HepG2 (cell line): Measurements from ENCODE around the gene SLC17A3. TPM values are rescaled to one million over a fixed set of nuclear protein-coding genes. Genes with fewer than 3 reads are reported as not detected.

Source experiments
- ATF7-NPFF ChIP-seq: sonication (generic); formaldehyde crosslinking; IDR thresholded peaks from 2 replicates; pipeline ENCODE4 v1.8.1; 2023; ENCODE audit warnings: mild to moderate bottlenecking, low read depth, missing genetic modification reagents, moderate library complexity
- HOXA9 ChIP-seq: sonication (generic); formaldehyde crosslinking; IDR thresholded peaks from 2 replicates; pipeline ENCODE4 v1.8.1; 2022; ENCODE audit warnings: missing genetic modification reagents, mild to moderate bottlenecking, moderate library complexity, borderline replicate concordance
- JDP2 ChIP-seq: sonication (generic); formaldehyde crosslinking; IDR thresholded peaks from 2 replicates; pipeline ENCODE4 v1.8.1; 2022; ENCODE audit warnings: missing genetic modification reagents, borderline replicate concordance
- MED8 ChIP-seq: sonication (generic); formaldehyde crosslinking; IDR thresholded peaks from 2 replicates; pipeline ENCODE4 v1.8.1; 2023; ENCODE audit warnings: mild to moderate bottlenecking, missing genetic modification reagents; ENCODE audit not compliant: insufficient replicate concordance
- PAWR ChIP-seq: sonication (generic); formaldehyde crosslinking; IDR thresholded peaks from 2 replicates; pipeline ENCODE4 v1.4.0; 2020; ENCODE audit warnings: missing genetic modification reagents, mild to moderate bottlenecking, borderline replicate concordance
- SKI ChIP-seq: fragments of 450-650 bp; IDR thresholded peaks from one replicate; pipeline ENCODE4 v1.6.1; 2018; ENCODE audit warnings: mild to moderate bottlenecking; ENCODE audit not compliant: partially characterized antibody
- THYN1 ChIP-seq: sonication (generic); formaldehyde crosslinking; IDR thresholded peaks from 2 replicates; pipeline ENCODE4 v1.8.1; 2023; ENCODE audit warnings: low read depth, mild to moderate bottlenecking, moderate library complexity, missing genetic modification reagents, borderline replicate concordance
- TP53 ChIP-seq: sonication (generic); formaldehyde crosslinking; conservative IDR thresholded peaks from 2 replicates; pipeline ENCODE4 v1.4.0; 2020; ENCODE audit warnings: missing genetic modification reagents
- TSC22D2 ChIP-seq: sonication (generic); formaldehyde crosslinking; IDR thresholded peaks from 2 replicates; pipeline ENCODE4 v1.5.1; 2020; ENCODE audit warnings: missing genetic modification reagents, mild to moderate bottlenecking, borderline replicate concordance
- ZFP36L1 ChIP-seq: sonication (generic); formaldehyde crosslinking; IDR thresholded peaks from 2 replicates; pipeline ENCODE4 v1.8.0; 2022; ENCODE audit warnings: mild to moderate bottlenecking, missing genetic modification reagents, moderate library complexity
- ZNF570 ChIP-seq: sonication (generic); formaldehyde crosslinking; IDR thresholded peaks from 2 replicates; pipeline ENCODE4 v1.4.0; 2020; ENCODE audit warnings: mild to moderate bottlenecking, missing genetic modification reagents, borderline replicate concordance
- polyA plus RNA-seq, 8 experiments: library from polyadenylated mRNA; depleted of rRNA in 3 of 8; stranded (reverse) in 7 of 8; unstranded in 1 of 8; fragments of >200 nt; fragmentation: Illumina TruSeq in 4 of 8; extraction: Trizol in 4 of 8; gene quantifications; 2 replicates each; pipeline versions ENCODE4 v1.2.1 to v1.2.3, GENCODE V29; 2011 to 2016; ENCODE audit warnings: low read depth in 4 of 8, missing spikeins in 1 of 8, mixed read lengths in 1 of 8; ENCODE audit not compliant: insufficient read depth in 1 of 8
- total RNA-seq, 5 experiments: library from RNA; depleted of rRNA; stranded (reverse); fragments of >200 nt; fragmentation: Illumina TruSeq; extraction: Trizol; gene quantifications; 2 replicates each; pipeline ENCODE4 v1.2.3, GENCODE V29; 2016; ENCODE audit warnings: low read depth in 1 of 5
- TF ChIP-seq, protein P1 (sequence below): sonication (generic); formaldehyde crosslinking; IDR thresholded peaks from 2 replicates; pipeline ENCODE4 v1.8.0; 2022; ENCODE audit warnings: missing genetic modification reagents, mild to moderate bottlenecking, moderate library complexity, borderline replicate concordance
- TF ChIP-seq, protein P2 (sequence below): sonication (generic); formaldehyde crosslinking; IDR thresholded peaks from 2 replicates; pipeline ENCODE4 v1.9.0; 2021; ENCODE audit warnings: mild to moderate bottlenecking, missing genetic modification reagents
- TF ChIP-seq, protein P3 (sequence below): IDR thresholded peaks from 2 replicates; pipeline ENCODE4 v1.6.1; 2016
- TF ChIP-seq, protein P4 (sequence below): sonication (generic); formaldehyde crosslinking; IDR thresholded peaks from 2 replicates; pipeline ENCODE4 v1.5.1; 2020; ENCODE audit warnings: missing genetic modification reagents, mild to moderate bottlenecking, borderline replicate concordance

Gene SLC17A3
- total and polyA plus RNA-seq, 2 of the 13 experiments (the other 11 are each of a cell fraction or from before 2014, with no cell fraction given): 0.09 to 0.11 TPM

DNA sequence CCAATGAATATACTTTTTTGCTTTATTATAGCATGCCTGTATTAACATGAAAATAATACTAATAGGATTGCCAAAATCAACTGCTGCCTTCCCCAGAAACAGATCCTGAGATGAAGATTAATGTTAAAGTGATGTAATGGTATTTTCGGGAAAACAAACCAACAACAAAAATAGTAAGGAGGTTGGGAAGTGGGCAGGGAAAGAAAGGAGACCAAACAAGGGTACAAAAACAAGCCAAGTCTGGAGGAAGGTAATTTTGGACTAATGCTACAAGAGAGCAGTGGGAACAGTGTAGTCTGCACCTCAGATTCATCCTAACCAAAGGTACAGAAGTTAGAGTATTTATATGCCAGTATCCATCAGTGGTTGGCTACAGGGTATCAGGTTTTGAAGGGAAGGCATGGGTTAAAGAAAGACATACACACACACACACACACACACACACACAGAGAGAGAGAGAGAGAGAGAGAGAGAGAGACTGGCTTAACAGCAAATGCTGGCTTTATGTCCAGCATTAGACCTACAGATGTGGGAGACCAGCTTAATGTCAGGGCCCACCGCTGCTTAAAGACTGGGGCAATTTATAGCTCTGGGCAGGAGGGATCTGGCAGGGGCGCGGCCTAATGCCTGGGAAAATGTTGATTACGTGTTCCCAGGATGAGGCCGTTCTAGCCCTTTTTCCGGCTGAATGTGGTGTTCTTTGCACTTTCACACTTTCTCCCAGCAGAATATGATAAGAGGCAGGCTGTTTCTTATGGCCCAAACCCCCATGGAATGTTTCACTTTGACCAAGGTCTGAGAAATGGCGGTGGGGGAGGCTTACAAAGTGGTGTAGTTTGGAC is 38.4 kb downstream of the SLC17A3 start (continued):
- TF ChIP-seq, protein P1, sequence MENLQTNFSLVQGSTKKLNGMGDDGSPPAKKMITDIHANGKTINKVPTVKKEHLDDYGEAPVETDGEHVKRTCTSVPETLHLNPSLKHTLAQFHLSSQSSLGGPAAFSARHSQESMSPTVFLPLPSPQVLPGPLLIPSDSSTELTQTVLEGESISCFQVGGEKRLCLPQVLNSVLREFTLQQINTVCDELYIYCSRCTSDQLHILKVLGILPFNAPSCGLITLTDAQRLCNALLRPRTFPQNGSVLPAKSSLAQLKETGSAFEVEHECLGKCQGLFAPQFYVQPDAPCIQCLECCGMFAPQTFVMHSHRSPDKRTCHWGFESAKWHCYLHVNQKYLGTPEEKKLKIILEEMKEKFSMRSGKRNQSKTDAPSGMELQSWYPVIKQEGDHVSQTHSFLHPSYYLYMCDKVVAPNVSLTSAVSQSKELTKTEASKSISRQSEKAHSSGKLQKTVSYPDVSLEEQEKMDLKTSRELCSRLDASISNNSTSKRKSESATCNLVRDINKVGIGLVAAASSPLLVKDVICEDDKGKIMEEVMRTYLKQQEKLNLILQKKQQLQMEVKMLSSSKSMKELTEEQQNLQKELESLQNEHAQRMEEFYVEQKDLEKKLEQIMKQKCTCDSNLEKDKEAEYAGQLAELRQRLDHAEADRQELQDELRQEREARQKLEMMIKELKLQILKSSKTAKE: no peak
- no peak for TF ChIP-seq THYN1
- TF ChIP-seq ATF7-NPFF: no peak
- TF ChIP-seq TSC22D2 (CRISPR knock-in tag): no peak
- no peak for TF ChIP-seq TP53 (CRISPR knock-in tag)
- TF ChIP-seq, protein P2, sequence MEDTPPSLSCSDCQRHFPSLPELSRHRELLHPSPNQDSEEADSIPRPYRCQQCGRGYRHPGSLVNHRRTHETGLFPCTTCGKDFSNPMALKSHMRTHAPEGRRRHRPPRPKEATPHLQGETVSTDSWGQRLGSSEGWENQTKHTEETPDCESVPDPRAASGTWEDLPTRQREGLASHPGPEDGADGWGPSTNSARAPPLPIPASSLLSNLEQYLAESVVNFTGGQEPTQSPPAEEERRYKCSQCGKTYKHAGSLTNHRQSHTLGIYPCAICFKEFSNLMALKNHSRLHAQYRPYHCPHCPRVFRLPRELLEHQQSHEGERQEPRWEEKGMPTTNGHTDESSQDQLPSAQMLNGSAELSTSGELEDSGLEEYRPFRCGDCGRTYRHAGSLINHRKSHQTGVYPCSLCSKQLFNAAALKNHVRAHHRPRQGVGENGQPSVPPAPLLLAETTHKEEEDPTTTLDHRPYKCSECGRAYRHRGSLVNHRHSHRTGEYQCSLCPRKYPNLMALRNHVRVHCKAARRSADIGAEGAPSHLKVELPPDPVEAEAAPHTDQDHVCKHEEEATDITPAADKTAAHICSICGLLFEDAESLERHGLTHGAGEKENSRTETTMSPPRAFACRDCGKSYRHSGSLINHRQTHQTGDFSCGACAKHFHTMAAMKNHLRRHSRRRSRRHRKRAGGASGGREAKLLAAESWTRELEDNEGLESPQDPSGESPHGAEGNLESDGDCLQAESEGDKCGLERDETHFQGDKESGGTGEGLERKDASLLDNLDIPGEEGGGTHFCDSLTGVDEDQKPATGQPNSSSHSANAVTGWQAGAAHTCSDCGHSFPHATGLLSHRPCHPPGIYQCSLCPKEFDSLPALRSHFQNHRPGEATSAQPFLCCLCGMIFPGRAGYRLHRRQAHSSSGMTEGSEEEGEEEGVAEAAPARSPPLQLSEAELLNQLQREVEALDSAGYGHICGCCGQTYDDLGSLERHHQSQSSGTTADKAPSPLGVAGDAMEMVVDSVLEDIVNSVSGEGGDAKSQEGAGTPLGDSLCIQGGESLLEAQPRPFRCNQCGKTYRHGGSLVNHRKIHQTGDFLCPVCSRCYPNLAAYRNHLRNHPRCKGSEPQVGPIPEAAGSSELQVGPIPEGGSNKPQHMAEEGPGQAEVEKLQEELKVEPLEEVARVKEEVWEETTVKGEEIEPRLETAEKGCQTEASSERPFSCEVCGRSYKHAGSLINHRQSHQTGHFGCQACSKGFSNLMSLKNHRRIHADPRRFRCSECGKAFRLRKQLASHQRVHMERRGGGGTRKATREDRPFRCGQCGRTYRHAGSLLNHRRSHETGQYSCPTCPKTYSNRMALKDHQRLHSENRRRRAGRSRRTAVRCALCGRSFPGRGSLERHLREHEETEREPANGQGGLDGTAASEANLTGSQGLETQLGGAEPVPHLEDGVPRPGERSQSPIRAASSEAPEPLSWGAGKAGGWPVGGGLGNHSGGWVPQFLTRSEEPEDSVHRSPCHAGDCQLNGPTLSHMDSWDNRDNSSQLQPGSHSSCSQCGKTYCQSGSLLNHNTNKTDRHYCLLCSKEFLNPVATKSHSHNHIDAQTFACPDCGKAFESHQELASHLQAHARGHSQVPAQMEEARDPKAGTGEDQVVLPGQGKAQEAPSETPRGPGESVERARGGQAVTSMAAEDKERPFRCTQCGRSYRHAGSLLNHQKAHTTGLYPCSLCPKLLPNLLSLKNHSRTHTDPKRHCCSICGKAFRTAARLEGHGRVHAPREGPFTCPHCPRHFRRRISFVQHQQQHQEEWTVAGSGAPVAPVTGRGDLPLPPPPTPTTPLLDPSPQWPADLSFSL (CRISPR knock-in tag): peak; percentile 86
- no peak for TF ChIP-seq SKI
- TF ChIP-seq, protein P3, sequence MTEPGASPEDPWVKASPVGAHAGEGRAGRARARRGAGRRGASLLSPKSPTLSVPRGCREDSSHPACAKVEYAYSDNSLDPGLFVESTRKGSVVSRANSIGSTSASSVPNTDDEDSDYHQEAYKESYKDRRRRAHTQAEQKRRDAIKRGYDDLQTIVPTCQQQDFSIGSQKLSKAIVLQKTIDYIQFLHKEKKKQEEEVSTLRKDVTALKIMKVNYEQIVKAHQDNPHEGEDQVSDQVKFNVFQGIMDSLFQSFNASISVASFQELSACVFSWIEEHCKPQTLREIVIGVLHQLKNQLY: no peak
- no peak for TF ChIP-seq ZFP36L1
- TF ChIP-seq JDP2 (CRISPR knock-in tag): no peak
- no peak for TF ChIP-seq HOXA9 (CRISPR knock-in tag)
- TF ChIP-seq, protein P4, sequence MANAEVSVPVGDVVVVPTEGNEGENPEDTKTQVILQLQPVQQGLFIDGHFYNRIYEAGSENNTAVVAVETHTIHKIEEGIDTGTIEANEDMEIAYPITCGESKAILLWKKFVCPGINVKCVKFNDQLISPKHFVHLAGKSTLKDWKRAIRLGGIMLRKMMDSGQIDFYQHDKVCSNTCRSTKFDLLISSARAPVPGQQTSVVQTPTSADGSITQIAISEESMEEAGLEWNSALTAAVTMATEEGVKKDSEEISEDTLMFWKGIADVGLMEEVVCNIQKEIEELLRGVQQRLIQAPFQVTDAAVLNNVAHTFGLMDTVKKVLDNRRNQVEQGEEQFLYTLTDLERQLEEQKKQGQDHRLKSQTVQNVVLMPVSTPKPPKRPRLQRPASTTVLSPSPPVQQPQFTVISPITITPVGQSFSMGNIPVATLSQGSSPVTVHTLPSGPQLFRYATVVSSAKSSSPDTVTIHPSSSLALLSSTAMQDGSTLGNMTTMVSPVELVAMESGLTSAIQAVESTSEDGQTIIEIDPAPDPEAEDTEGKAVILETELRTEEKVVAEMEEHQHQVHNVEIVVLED (CRISPR knock-in tag): peak; percentile 35; the same call in 1 of the 2 replicates
- no peak for TF ChIP-seq PAWR (CRISPR knock-in tag)
- no peak for TF ChIP-seq ZNF570
- no peak for TF ChIP-seq MED8 (CRISPR knock-in tag)
